C4-2B (cell line): ENCODE measurements around the gene MRPL20.

ENCODE experiments used
- CTCF ChIP-seq: fragments of 450-650 bp; conservative IDR thresholded peaks from 2 replicates; pipeline ENCODE4 v1.5.1; 2017; ENCODE audit warnings: mild to moderate bottlenecking
- ZFX ChIP-seq: fragments of 450-650 bp; IDR thresholded peaks from 2 replicates; pipeline ENCODE4 v1.6.1; 2017

- TF ChIP-seq CTCF (no peak), ZFX (no peak)
These were observed 3.4 kb downstream of the MRPL20 start for GRCh38 chr1:1403653-1404052.
